NB4 (cell line): ENCODE data around the gene BTBD9.

Source experiments
- CTCF ChIP-seq: IDR thresholded peaks from one replicate; pipeline ENCODE4 v1.5.1; 2012; ENCODE audit warnings: low read depth, low read length
- MYC ChIP-seq: IDR thresholded peaks from 2 replicates; pipeline ENCODE4 v1.6.1; 2011; ENCODE audit warnings: low read depth, low read length

GRCh38 chr6:38688579-38689087 is 48.9 kb upstream of the BTBD9 start:
- no peak for TF ChIP-seq CTCF
- no peak for TF ChIP-seq MYC
